Activated naive CD8-positive, alpha-beta T cell treated with anti-CD3 and anti-CD28 coated beads, Interleukin-2, amount 50 U/mL, for 16 hours (primary cell): Measurements from ENCODE around the gene NELL1.
"Not testable (repeated sequence)": the region's sequence is repeated elsewhere in the genome, so short reads cannot be mapped to it uniquely, and the experiment has no call there.

Experiments used
- DNase-seq: peaks from one replicate; pipeline ENCODE4 v3.0.0-alpha.2; 2020; ENCODE audit warnings: low read depth, low spot score

Gene NELL1

GRCh38 chr11:20762980-20763379 is 93.6 kb downstream of the NELL1 start:
- DNase-seq, result no peak

DNA sequence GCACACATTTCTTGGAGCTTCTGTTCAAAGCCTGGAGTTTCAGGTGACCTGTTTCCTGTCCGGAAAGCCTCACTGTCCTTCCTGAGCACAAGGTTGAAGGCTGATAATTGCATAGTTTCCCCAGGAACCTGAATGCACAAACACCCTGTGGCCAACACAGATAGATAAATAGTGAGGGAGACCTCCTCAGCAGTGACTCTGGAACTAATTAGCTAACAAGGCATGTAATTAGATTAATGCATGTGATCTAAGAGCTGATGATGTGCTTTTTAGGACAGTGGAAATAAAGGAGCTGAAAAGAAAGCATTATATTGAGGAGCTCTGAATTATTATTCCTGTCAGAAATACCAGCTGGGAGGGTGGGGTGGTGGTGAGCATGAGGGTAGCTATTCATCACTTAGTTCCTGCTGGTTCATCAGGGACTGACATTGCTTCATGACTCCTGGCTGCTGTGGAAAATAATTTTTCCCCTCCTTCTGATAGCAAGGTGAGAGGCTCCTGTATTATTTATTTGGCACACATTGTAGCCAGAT is 101.1 kb downstream of the NELL1 start:
- DNase-seq, result no peak

GRCh38 chr11:20771026-20771425 is 101.6 kb downstream of the NELL1 start:
- no peak for DNase-seq

DNA sequence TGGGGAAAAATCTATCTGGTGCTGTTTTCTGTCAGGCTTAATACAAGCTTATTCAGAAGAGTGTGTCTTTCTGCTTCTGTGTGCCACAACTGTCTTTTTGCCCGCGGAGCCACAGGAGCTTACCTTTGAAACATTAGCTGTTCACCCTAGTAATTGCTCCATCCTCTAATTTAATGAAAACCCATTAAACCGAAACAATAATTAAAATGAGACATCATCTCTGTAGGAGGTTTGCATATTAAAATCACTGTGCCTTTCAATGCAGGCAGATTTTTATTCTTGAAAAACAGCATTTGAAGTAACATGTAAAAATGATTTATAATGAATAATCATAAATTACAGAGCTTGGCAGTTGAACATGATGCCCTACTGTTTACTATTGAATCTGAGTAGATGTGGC is 102.3 kb downstream of the NELL1 start:
- no peak for DNase-seq

DNA sequence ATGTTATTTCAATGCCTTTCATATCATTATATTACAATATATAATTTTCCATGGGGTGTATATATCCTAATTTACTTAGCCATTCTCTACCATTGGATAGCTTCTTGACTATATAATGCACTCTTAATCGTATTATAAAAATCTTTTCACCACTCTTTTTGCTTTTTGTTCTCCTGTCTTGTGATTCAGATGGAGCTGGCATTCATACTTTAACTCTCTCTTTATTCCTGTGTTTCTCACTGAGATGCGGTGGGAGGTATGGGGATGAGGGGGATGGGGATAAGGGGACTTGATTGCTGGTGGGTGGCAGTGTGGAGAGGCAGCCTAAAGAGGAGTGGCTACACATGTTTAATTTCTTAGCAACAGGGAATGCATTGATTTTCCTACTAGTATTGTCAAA is 105.9 kb downstream of the NELL1 start:
- no peak for DNase-seq

- DNase-seq, result no peak
Observed at GRCh38 chr11:20782775-20783174, 113.4 kb downstream of the NELL1 start.

DNA sequence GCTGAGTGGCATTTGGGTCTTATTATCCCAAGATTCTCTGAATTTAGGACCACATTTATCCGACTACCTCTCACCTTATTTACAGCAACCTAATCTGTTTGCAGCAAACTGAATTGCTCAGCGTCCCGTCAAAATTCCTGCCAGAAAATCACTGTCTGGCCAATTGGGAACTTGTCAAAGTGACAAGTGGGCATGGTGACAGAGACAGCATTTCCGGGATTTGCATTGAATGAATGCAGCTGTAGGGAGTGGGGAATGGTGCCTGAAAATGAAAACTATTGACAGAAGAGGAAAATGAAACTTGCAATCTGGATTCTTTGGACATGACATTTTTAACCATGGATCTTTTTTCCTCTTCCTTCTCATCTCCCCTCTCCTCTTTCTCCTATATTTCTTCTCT is 113.8 kb downstream of the NELL1 start:
- DNase-seq, result no peak

- no peak for DNase-seq
Observed at GRCh38 chr11:20790622-20791021, 121.2 kb downstream of the NELL1 start.

DNA sequence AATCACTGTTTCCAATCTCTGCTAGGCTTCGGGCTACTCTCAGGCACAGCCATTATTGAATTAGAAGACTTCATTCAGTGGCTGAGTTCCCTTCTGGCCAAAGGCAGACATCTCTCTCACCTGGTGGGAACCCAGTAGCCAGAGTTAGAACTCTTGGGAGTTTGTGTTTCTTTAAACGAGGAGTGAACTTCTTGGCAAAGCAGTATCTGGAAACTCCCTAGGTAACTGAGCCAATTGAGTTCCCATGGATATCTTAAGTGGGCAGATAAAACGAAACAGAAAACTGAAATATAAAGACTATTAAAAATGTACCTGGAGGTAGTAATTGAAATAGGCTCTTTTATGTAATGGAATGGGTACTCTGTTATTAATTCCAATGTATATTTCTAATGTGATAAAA is 125.6 kb downstream of the NELL1 start:
- no peak for DNase-seq

GRCh38 chr11:20808328-20808727 is 138.9 kb downstream of the NELL1 start:
- DNase-seq, result no peak

GRCh38 chr11:20821046-20821445 is 151.7 kb downstream of the NELL1 start:
- DNase-seq, result no peak

DNA sequence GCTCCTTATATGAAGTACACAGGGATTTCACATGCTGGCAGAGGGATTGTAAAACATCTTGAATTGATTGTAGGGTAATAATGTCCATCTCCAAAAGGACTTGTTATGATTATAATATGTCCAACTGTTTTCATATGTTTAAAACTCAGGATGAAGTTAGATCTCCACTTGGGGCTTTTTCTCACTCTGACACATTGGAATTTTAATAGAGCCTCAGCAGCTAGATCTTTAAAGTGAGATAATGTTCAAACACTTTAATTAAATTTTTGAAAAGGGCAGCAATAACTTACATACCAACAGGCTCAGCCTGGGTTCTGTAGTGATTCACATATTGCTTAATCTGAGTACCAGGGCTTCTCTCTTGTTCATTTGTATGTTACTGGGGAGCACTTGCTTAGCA is 152.1 kb downstream of the NELL1 start:
- no peak for DNase-seq

- DNase-seq, result no peak
Observed at GRCh38 chr11:20824773-20825172, 155.4 kb downstream of the NELL1 start.

DNA sequence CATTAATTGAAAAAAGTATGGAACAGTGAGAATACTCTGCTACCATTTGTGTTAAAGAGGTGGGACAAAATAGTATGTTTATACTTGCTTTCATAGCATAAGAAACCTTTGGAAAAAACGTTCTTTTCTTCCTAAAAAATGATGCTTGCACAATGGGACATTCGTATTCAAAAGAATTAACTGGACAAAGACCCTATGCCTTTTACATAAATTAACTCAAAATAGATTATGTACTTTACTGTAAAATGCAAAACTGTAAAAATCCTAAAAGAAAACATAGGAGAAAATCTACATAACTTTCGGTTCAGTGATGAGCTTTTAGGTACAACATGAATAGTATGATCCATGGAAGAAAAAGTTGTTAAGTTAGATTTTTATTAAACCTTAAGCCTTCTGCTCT is 166.2 kb downstream of the NELL1 start:
- DNase-seq, result no peak

DNA sequence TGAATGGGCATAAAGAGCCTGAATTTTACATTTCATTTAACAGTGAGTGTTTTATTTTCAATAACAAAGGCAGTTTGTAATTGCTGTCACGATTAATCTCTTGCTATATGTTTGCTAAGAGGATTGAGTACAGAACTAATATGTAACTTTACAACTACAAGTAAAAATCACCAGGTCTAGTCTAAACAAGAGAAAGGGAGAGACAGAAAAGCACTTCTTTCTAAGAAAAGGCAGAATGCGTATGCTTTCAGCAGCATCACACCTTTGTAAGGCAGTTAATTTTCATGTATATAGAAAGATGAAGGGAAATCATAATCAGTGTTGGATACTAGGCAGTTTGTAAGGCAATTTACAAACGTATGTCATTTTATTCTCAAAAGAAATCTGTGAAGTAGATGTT is 169.8 kb downstream of the NELL1 start:
- no peak for DNase-seq

DNA sequence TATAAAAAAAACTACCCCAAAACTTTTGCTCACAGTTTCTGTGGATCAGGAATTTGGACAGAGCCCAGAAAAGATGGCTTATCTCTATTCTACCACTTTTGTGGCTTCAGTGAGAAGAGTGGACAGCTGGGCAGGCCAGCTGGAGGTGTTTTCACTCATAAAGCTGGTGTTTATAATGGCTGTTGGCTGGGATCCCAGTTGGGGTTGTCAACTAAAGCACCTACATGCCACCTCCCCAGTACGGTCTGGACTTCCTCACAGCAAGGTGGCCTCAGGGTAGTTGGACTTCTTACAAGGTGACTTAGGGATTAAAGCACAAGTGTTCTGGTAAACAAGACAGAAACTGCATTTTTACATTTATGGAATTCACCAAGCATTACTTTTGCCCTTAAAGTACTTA is 171.0 kb downstream of the NELL1 start:
- no peak for DNase-seq

DNA sequence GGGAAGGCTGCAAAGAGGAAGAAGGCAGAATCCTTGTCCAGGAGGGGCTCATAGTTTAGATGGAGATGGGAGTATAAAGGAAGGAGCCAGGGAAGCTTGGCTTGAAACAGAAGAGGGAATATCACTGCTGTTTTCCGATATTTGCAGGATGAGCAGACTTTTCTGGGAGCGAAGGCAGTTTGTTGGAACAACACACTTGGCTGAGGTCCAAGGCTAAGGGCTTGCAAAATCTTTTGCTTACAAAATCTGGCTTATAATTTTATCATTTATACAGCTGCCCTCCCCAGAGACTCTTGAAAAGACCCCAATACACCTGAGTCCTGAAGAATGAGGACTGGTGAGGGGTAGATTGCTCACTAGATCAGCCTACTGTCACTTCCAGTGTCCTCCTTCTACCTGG is 174.8 kb downstream of the NELL1 start:
- no peak for DNase-seq

DNA sequence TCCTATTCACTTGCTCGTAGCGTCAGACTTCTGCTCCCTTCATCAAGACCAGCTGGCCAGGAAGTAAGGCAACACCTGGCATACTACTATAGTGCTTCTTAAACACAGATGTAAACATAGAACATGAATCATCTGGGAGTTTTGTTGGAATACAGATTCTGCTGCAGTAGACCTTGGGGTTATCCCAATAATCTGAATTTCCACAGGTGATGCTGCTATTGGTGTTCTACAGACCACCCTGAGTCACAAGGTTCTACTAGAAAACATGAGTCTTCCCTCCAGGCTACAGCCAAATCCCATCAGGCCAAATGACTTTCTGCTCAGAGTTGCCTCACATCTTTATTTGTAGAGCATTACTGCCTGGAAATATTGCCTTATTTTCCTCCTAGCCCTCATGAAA is 175.2 kb downstream of the NELL1 start:
- DNase-seq, result no peak

DNA sequence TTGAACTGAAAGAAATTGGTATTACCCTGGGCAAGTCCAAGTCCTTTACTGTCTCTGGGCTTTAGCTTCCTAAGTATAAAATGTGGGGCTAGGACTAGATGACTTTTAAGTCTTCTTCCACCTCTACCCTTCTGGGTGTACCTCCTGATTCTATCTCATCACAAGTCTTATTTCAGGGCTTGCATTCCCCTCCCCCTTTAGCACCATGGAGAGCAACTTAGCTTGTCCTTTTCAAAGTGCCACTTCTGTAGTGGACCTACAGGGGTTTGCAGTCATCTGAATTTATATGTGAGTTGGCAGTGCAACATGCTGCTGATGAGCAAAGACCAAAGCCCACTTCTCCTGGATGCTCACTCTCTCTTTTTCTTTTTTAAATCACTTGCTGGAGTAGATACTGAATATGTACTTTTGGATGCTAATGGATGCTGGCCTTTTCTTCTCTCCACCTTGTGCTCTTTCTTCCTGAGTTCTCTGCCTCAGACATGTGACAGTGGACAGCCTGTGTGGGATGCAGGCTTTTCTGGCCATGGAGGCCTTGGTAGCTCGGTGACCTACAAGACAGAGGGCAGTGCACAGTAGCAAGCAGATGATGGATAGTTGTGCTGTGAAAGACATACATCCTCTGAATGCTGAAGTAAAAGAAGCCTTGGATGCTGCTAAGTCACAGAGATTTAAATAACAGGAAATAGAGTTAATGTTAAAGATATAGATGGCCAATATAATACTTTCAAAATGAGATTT is 185.0 kb downstream of the NELL1 start:
- no peak for DNase-seq

GRCh38 chr11:20861322-20861721 is 191.9 kb downstream of the NELL1 start:
- DNase-seq, result no peak

DNA sequence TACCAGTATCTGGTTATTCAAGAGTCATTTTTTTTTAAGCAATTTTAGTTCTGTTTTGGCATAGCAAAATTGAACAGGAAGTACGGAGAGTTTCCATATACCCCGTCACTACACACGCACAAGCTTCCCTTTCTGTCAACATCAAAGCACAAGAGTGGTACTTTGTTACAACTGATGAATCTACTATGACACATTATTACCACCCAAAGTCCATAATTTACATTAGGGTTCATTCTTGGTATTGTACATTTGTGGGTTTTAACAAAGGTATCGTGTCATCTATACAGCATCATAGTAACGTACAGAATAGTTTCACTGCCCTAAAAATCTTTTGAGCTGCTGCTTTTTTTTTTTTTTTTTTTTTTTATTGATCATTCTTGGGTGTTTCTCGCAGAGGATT is 192.9 kb downstream of the NELL1 start:
- not testable (repeated sequence) for DNase-seq

DNA sequence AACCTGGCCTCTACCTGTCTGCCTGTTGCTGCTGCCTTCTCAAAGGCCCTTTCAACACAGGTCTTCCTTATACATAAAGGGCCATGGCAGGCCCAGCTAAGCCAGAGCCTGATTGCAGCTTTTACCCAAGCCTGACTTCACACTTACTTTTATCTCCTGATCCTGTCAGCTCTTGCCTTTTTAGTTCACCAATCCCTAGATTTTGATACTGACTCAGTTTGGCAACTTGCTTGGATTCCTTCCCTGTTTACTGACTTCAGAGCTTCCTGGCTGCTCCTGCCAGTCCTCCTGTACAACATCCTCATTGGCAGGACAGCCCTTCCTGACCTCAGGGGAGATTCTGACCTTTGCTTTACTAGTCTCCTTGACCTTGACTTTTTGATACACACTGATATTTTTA is 195.2 kb downstream of the NELL1 start:
- DNase-seq, result no peak

- DNase-seq, result no peak
Observed at GRCh38 chr11:20865161-20865560, 195.8 kb downstream of the NELL1 start.

- no peak for DNase-seq
Observed at GRCh38 chr11:20869123-20869522, 199.7 kb downstream of the NELL1 start.
